Gastrocnemius medialis (tissue), 4 donors: ENCODE measurements around the gene SLC27A1. TPM values are rescaled to one million over a fixed set of nuclear protein-coding genes. Genes with fewer than 3 reads are reported as not detected.

Experiments used
- ATAC-seq, 2 donors: fragments of 150-250 bp; one replicate each; pipeline ENCODE4 v1.9.1; 2016
- DNase-seq, 2 donors: peaks; one replicate each; pipeline ENCODE4 v3.0.0-alpha.2; 2019
- H3K27ac ChIP-seq, 4 donors: fragments of 200-600 bp; sonication (generic); 1 replicate in 1 of 4; 2 replicates in 3 of 4; pipeline ENCODE4 v1.5.1; 2016 to 2018; ENCODE audit warnings: mild to moderate bottlenecking in 2 of 4, moderate library complexity in 1 of 4
- H3K27me3 ChIP-seq, 3 donors: fragments of 200-600 bp; sonication (generic) in 2 of 3; 1 replicate in 1 of 3; 2 replicates in 2 of 3; pipeline versions ENCODE4 v1.5.1 to v1.6.0; 2016 to 2019; ENCODE audit warnings: mild to moderate bottlenecking in 1 of 3, moderate library complexity in 1 of 3
- H3K36me3 ChIP-seq, 2 donors: fragments of 200-600 bp; sonication (generic) in 1 of 2; one replicate each; pipeline ENCODE4 v1.5.1; 2017 to 2018
- H3K4me1 ChIP-seq, 2 donors: fragments of 200-600 bp; sonication (generic) in 1 of 2; one replicate each; pipeline ENCODE4 v1.5.1; 2016 to 2017; ENCODE audit warnings: mild to moderate bottlenecking in 2 of 2
- H3K4me3 ChIP-seq, 4 donors: fragments of 200-600 bp; sonication (generic) in 3 of 4; 1 replicate in 1 of 4; 2 replicates in 3 of 4; pipeline ENCODE4 v1.5.1; 2016 to 2019; ENCODE audit warnings: mild to moderate bottlenecking in 2 of 4
- H3K9me3 ChIP-seq, 3 donors: fragments of 200-600 bp; sonication (generic) in 2 of 3; 1 replicate in 1 of 3; 2 replicates in 2 of 3; pipeline ENCODE4 v1.5.1; 2016 to 2019
- POLR2A ChIP-seq, 2 donors: fragments of 450-650 bp; IDR thresholded peaks; one replicate each; pipeline ENCODE4 v1.6.1; 2017; ENCODE audit warnings: antibody characterized with exemption in 2 of 2, mild to moderate bottlenecking in 2 of 2, moderate library complexity in 2 of 2
- in situ Hi-C, 4 donors: fragments of 200-750 bp; cut with MboI; loops; one replicate each; pipeline versions ENCODE4 v1.15.0 to v1.8.0; 2017; ENCODE audit warnings: low sequenced_read_pairs in 4 of 4
- intact Hi-C: fragments of 100-400 bp; cut with DNase I; formaldehyde crosslinking; loops from one replicate; pipeline ENCODE4 v1.15.1; 2023; ENCODE audit warnings: low total_unique reads
- total RNA-seq, 4 donors: library from RNA; depleted of rRNA; stranded (reverse); fragments of >200 nt; gene quantifications; one replicate each; pipeline versions ENCODE4 v1.1.0 to v1.2.3, GENCODE V29; 2016
- TF ChIP-seq, protein P1 (sequence below), 5 experiments: fragments of 450-650 bp in 3 of 5; fragments of 200-600 bp in 2 of 5; sonication (generic) in 2 of 5; IDR thresholded peaks in 4 of 5; conservative IDR thresholded peaks in 1 of 5; 1 replicate in 4 of 5; 2 replicates in 1 of 5; pipeline ENCODE4 v1.5.1; 2016 to 2019; ENCODE audit warnings: antibody characterized with exemption in 5 of 5, mild to moderate bottlenecking in 3 of 5, moderate library complexity in 3 of 5

SLC27A1 gene
- total RNA-seq, 4 donors from 2014 or later = 20.7 to 53.8 (median 43.7) TPM

DNA sequence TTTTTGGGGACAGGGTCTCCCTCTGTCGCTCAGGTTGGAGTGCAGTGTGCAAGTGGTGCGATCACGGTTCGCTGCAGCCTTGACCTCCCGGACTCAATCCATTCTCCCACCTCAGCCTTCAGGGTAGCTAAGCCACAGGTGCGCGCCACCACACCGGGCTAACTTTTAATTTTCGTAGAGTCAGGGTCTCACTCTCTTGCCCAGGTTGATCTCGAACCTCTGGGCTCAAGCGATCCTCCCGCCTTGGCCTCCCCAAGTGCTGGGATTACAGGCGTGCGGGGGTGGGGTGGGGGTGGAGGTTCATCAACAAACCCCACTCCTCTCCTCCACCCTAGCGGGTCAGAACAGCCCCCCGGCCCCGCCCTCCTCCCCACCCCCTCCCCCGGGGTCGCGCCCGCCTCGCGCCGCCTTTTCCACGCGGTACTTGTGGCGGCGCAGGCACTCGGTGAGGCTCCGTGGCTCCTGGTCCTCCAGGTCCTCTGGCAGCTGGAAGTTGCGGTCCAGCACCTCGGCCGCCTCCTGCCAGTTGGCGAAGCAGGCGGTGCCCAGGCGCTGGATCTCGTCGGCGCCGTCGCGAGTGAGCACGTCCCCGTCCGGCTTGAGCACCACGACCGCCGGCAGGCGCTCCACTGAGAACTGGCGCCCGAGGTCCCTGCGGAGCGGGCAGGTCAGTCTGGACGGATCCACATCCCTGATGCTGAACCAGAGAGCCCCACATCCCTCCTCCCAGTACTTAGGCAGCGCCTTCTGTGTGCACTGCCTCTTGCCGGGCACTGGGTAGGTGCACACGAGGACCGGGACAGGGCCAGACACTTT, 14.8 kb upstream of the SLC27A1 start:
- Histone ChIP-seq H3K4me1 (peaks cover 0 to 6% of the 10 kb centered on the region in 2 donors), H3K9me3 (no peaks in the 10 kb centered on the region), H3K4me3 (no peak overlapping the region), H3K36me3 (no peaks in the 10 kb centered on the region), H3K27me3 (peaks cover 46 to 70% (median 54%) of the 10 kb centered on the region in 3 donors), H3K27ac (no peak overlapping the region)
- DNase-seq (no peak), ATAC-seq (no peak)
- in situ Hi-C loops = loop anchor here in 1 of 4 donors (10.0 kb wide), 1 partner anchor 119 kb away; no protein-coding TSS in a partner anchor
- intact Hi-C loops = no loop called here
- TF ChIP-seq, protein P1, sequence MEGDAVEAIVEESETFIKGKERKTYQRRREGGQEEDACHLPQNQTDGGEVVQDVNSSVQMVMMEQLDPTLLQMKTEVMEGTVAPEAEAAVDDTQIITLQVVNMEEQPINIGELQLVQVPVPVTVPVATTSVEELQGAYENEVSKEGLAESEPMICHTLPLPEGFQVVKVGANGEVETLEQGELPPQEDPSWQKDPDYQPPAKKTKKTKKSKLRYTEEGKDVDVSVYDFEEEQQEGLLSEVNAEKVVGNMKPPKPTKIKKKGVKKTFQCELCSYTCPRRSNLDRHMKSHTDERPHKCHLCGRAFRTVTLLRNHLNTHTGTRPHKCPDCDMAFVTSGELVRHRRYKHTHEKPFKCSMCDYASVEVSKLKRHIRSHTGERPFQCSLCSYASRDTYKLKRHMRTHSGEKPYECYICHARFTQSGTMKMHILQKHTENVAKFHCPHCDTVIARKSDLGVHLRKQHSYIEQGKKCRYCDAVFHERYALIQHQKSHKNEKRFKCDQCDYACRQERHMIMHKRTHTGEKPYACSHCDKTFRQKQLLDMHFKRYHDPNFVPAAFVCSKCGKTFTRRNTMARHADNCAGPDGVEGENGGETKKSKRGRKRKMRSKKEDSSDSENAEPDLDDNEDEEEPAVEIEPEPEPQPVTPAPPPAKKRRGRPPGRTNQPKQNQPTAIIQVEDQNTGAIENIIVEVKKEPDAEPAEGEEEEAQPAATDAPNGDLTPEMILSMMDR (IDR thresholded peaks at IDR 0.05 in 4 of 5, conservative IDR thresholded peaks at IDR 0.05 in 1 of 5) = no peak
- TF ChIP-seq POLR2A (IDR thresholded peaks at IDR 0.05) = no peak

DNA sequence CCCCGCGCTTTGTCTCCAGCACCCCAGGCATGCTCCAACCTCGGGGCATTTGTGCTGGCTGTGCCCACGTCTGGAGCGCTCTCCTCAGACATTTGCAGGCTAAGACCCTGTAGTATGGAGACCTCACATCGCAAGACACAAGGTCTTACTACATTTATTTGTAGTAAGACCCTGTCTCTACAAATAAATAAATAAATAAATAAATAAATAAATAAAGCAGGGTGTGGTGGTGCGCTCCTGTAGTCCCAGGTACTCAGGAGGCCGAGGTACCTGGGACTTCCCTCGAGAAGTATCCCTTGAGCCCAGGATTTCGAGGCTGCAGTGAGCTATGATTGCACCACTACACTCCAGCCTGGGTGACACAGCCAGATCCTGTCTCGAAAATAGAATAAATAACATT, 14.2 kb upstream of the SLC27A1 start:
- H3K9me3 ChIP-seq = no peaks in the 10 kb centered on the region
- H3K27me3 ChIP-seq = peaks cover 44 to 70% (median 56%) of the 10 kb centered on the region in 3 donors
- intact Hi-C loops (no loop called here), in situ Hi-C loops (loop anchor here in 1 of 4 donors (10.0 kb wide), 1 partner anchor 119 kb away; no protein-coding TSS in a partner anchor)
- peaks cover 0 to 6% of the 10 kb centered on the region in 2 donors for H3K4me1 ChIP-seq
- H3K27ac ChIP-seq = no peak overlapping the region
- no peak for TF ChIP-seq POLR2A (IDR thresholded peaks at IDR 0.05)
- TF ChIP-seq, protein P1 (IDR thresholded peaks at IDR 0.05 in 4 of 5, conservative IDR thresholded peaks at IDR 0.05 in 1 of 5) = no peak
- H3K4me3 ChIP-seq = no peak overlapping the region
- ATAC-seq = no peak
- no peak for DNase-seq
- no peaks in the 10 kb centered on the region for H3K36me3 ChIP-seq

DNA sequence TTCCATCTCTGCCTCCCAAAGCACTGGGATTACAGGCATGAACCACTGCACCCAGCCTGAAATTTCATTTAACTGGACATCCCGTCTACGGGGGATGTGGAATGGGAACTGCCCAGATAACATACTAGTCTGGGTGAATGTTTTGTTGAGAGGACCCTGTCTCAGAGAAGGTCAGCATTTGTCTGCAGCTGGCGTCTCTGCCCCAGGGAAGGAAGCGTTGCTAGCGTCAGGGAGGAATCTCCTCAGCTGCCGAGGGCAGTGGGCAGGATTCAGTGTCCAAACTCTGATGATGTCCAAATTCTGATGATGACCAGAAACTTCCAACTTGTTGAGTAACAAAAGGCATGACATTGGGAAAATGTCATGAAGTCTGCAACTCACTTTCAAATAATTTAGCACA, 12.7 kb upstream of the SLC27A1 start:
- intact Hi-C loops (no loop called here), in situ Hi-C loops (loop anchor here in 1 of 4 donors (10.0 kb wide), 1 partner anchor 117 kb away; no protein-coding TSS in a partner anchor)
- Histone ChIP-seq H3K4me1 (peaks cover 0 to 6% of the 10 kb centered on the region in 2 donors), H3K4me3 (no peak overlapping the region), H3K27ac (no peak overlapping the region), H3K36me3 (no peaks in the 10 kb centered on the region), H3K9me3 (no peaks in the 10 kb centered on the region), H3K27me3 (peaks cover 44 to 61% (median 56%) of the 10 kb centered on the region in 3 donors)
- DNase-seq = no peak
- TF ChIP-seq, protein P1 (IDR thresholded peaks at IDR 0.05 in 4 of 5, conservative IDR thresholded peaks at IDR 0.05 in 1 of 5) = no peak
- TF ChIP-seq POLR2A (IDR thresholded peaks at IDR 0.05) = no peak
- no peak for ATAC-seq

DNA sequence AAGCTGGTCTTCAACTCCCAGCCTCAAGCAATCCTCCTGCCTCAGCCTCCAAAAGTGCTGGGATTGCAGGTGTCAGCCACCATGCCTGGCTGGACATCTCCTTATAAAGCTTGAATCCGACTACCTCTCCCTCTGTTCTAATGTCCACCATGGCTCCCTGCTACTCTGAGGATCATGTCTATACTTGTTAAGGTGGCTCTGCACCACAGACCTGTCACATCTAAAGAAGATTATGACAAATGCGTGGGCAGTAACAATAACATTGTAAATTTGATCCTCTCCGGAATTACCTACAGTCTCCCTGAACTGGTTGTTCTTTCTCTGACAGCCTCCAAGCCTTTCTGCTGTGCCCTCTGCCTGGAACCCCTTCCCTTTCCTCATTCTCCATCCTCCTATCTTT, 11.4 kb upstream of the SLC27A1 start:
- in situ Hi-C loops = loop anchor here in 1 of 4 donors (10.0 kb wide), 1 partner anchor 116 kb away; no protein-coding TSS in a partner anchor
- intact Hi-C loops = no loop called here
- DNase-seq = no peak

More for the DNA sequence above, 11.4 kb upstream of the SLC27A1 start:
- peaks cover 37 to 54% (median 52%) of the 10 kb centered on the region in 3 donors for H3K27me3 ChIP-seq
- TF ChIP-seq POLR2A (IDR thresholded peaks at IDR 0.05) = no peak
- TF ChIP-seq, protein P1 (IDR thresholded peaks at IDR 0.05 in 4 of 5, conservative IDR thresholded peaks at IDR 0.05 in 1 of 5) = no peak
- no peaks in the 10 kb centered on the region for H3K9me3 ChIP-seq
- no peaks in the 10 kb centered on the region for H3K4me1 ChIP-seq
- H3K27ac ChIP-seq = no peak overlapping the region
- no peak overlapping the region for H3K4me3 ChIP-seq
- no peaks in the 10 kb centered on the region for H3K36me3 ChIP-seq
- no peak for ATAC-seq
